Thoracic aorta (tissue), 2 donors: Measurements from ENCODE around the gene STRIT1. TPM values are rescaled to one million over a fixed set of nuclear protein-coding genes. Genes with fewer than 3 reads are reported as not detected.
"Not testable (repeated sequence)": the region's sequence is repeated elsewhere in the genome, so short reads cannot be mapped to it uniquely, and the experiment has no call there.

Experiments
- ATAC-seq: fragments of 150-250 bp; one replicate; pipeline ENCODE4 v1.8.0; 2017; ENCODE audit warnings: low read depth; ENCODE audit not compliant: insufficient number of reproducible peaks, low FRiP score
- DNase-seq: peaks from one replicate; pipeline ENCODE4 v3.0.0-alpha.2; 2020; ENCODE audit warnings: low spot score
- H3K27ac ChIP-seq, 2 donors: fragments of 200-600 bp; sonication (generic); 1 replicate in 1 of 2; 2 replicates in 1 of 2; pipeline ENCODE4 v1.5.1; 2016; ENCODE audit warnings: mild to moderate bottlenecking in 2 of 2, moderate library complexity in 2 of 2
- H3K27me3 ChIP-seq: fragments of 200-600 bp; sonication (generic); replicated peaks from 2 replicates; pipeline ENCODE4 v1.6.0; 2016; ENCODE audit warnings: mild to moderate bottlenecking; ENCODE audit not compliant: insufficient read depth
- H3K36me3 ChIP-seq: fragments of 200-600 bp; sonication (generic); one replicate; pipeline ENCODE4 v1.5.1; 2016
- H3K4me1 ChIP-seq, 2 donors: fragments of 200-600 bp; sonication (generic); 1 replicate in 1 of 2; 2 replicates in 1 of 2; pipeline versions ENCODE4 v1.5.1 to v1.6.0; 2016; ENCODE audit warnings: low read depth in 2 of 2, mild to moderate bottlenecking in 1 of 2; ENCODE audit not compliant: control insufficient read depth in 1 of 2
- H3K4me3 ChIP-seq: fragments of 200-600 bp; sonication (generic); 2 replicates; pipeline ENCODE4 v1.5.1; 2016; ENCODE audit warnings: mild to moderate bottlenecking
- H3K9me3 ChIP-seq: fragments of 200-600 bp; sonication (generic); 2 replicates; pipeline ENCODE4 v1.5.1; 2016
- total RNA-seq, 2 donors: library from RNA; depleted of rRNA; stranded (reverse); fragments of >200 nt; gene quantifications; one replicate each; pipeline versions ENCODE4 v1.1.0 to v1.2.3, GENCODE V29; 2016
- TF ChIP-seq, protein P1 (sequence below): fragments of 200-600 bp; sonication (generic); IDR thresholded peaks from one replicate; pipeline ENCODE4 v1.5.1; 2019; ENCODE audit warnings: antibody characterized with exemption

STRIT1 gene
- total RNA-seq, 2 donors from 2014 or later: not detected

DNA sequence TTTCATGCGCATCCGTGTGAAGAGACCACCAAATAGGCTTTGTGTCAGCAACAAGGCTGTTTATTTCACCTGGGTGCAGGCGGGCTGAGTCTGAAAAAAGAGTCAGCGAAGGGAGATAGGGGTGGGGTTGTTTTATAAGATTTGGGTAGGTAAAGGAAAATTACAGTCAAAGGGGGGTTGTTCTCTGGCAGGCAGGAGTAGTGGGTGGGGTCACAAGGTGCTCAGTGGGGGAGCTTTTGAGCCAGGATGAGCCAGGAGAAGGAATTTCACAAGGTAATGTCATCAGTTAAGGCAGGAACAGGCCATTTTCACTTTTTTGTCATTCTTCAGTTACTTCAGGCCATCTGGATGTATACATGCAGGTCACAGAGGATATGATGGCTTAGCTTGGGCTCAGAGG lies 19.0 kb downstream of the STRIT1 start:
- not testable (repeated sequence) for H3K9me3 ChIP-seq, H3K4me1 ChIP-seq, ATAC-seq, H3K27ac ChIP-seq, H3K27me3 ChIP-seq, DNase-seq, H3K36me3 ChIP-seq, H3K4me3 ChIP-seq

DNA sequence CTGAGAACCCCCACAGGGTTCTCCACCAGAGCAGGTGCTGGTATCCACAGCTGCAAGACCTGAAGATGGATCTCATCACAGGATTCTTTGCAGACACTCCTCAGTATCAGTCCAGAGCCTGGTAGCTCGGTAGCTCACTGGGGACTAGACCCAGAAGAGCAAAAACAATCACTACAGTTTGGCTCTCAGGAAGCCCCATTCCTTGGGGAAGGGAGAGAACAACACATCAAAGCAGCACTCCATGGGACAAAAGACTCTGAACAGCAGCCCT lies 22.2 kb downstream of the STRIT1 start:
- Histone ChIP-seq H3K27ac (no peak overlapping the region), H3K36me3 (no peaks in the 10 kb centered on the region), H3K4me1 (no peaks in the 10 kb centered on the region), H3K4me3 (no peak overlapping the region), H3K27me3 (no peaks in the 10 kb centered on the region), H3K9me3 (no peaks in the 10 kb centered on the region)
- ATAC-seq (no peak), DNase-seq (no peak)
- TF ChIP-seq, protein P1, sequence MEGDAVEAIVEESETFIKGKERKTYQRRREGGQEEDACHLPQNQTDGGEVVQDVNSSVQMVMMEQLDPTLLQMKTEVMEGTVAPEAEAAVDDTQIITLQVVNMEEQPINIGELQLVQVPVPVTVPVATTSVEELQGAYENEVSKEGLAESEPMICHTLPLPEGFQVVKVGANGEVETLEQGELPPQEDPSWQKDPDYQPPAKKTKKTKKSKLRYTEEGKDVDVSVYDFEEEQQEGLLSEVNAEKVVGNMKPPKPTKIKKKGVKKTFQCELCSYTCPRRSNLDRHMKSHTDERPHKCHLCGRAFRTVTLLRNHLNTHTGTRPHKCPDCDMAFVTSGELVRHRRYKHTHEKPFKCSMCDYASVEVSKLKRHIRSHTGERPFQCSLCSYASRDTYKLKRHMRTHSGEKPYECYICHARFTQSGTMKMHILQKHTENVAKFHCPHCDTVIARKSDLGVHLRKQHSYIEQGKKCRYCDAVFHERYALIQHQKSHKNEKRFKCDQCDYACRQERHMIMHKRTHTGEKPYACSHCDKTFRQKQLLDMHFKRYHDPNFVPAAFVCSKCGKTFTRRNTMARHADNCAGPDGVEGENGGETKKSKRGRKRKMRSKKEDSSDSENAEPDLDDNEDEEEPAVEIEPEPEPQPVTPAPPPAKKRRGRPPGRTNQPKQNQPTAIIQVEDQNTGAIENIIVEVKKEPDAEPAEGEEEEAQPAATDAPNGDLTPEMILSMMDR: no peak

DNA sequence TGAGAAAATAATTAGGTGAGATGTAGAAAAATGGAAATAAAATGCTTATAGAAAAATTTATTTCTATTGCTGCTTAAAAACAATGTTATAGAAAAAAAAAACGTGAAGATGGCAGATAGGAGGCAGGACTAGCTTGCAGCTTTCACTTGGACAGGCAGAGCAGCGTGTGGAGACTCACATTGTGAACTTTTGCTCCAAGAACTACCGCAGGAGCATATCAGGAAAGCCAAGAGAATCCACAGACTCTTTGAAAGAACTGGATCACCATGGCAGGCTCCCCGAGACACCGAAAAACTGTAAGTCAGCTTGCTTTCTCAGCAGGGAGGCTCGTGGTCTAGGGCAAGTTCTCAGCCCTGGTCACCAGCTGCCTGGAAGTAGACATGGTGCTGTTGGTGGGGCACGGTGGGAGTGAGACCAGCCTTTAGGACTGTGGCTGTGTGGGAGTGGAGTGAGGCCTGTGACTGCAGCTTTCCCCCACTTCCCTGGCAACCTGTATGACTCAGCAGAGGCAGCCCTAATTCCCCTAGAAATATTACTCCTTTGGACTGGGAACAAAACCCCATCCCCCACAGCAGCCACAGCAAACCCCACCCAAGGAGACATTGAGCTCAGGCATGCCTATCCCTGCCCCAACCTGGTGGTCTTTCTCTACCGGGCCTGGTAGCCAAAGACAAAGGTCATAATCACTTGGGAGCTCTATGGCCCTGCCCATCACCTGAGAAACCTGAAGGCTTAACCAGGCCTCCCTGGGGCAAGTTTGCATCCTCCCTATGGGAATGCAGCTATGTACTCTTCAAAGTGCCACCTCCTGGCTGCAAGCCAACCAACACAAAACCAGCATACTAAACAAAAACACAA lies 22.8 kb downstream of the STRIT1 start:
- no peak overlapping the region for H3K27ac ChIP-seq
- no peaks in the 10 kb centered on the region for H3K9me3 ChIP-seq
- no peaks in the 10 kb centered on the region for H3K4me1 ChIP-seq
- ATAC-seq (no peak), DNase-seq (no peak)
- no peak overlapping the region for H3K4me3 ChIP-seq
- H3K36me3 ChIP-seq: no peaks in the 10 kb centered on the region
- TF ChIP-seq, protein P1: no peak
- no peaks in the 10 kb centered on the region for H3K27me3 ChIP-seq

DNA sequence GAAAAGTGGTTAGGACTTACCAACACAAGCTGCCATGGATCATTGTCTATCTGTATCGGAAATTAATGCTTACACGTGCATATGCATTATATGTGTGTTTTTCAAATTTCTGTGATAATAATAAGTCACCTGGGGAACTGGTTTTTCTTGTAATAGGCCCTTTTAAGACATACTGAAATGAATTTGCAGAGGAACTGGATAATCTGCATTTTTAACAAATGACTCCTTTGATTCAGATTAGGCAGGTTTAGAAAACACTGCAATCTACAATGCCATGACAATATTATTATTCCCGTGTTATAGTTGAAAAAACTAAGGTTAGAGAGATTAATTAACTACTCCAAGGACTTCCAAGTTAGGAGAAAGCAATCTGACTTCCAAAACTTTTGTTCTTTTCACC lies 23.4 kb downstream of the STRIT1 start:
- DNase-seq: no peak
- ATAC-seq: no peak
- Histone ChIP-seq H3K36me3 (no peaks in the 10 kb centered on the region), H3K9me3 (no peaks in the 10 kb centered on the region), H3K27me3 (no peaks in the 10 kb centered on the region), H3K4me1 (no peaks in the 10 kb centered on the region), H3K4me3 (no peak overlapping the region), H3K27ac (no peak overlapping the region)
- TF ChIP-seq, protein P1: no peak

DNA sequence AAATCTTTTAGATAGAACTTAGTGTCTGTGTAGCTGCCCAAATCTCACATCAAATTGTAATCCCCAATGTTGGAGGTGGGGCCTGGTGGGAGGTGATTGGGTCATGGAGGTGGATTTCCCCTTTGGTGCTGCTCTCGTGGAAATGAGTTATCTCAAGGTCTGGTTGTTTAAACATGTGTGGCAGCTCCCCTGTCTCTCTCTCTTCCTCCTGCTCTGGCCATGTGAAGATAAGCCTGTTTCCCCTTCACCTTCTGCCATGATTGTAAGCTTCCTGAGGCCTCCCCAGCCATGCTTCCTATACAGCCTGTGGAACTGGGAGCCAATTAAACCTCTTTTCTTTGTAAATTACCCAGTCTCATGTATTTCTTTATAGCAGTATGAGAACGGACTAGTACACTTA lies 30.6 kb downstream of the STRIT1 start:
- H3K4me3 ChIP-seq, H3K9me3 ChIP-seq, H3K36me3 ChIP-seq, DNase-seq, ATAC-seq, H3K27me3 ChIP-seq, H3K4me1 ChIP-seq, H3K27ac ChIP-seq: not testable (repeated sequence)

DNA sequence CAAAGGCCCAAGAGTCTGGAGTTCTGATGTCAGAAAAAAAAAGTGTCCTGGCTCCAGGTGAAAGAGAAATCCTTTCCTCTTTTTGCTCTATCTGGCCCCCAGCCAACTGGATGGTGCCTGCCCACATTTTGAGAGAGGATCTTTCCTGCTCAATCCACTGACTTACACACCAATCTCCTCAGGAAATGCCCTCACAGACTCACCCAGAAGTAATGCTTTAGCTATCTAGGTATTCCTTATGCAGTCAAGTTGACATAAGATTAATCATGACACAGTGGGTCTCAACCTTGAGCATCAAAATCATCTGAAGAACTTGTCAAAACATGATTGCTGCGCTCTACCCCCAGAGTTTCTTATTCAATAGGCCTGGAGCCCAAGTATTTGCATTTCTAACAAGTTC lies 31.2 kb downstream of the STRIT1 start:
- Histone ChIP-seq H3K4me3 (no peak overlapping the region), H3K9me3 (no peaks in the 10 kb centered on the region), H3K27ac (no peak overlapping the region), H3K27me3 (no peaks in the 10 kb centered on the region), H3K36me3 (no peaks in the 10 kb centered on the region), H3K4me1 (no peaks in the 10 kb centered on the region)
- TF ChIP-seq, protein P1: no peak
- ATAC-seq (no peak), DNase-seq (no peak)
